Measurements from ENCODE around the gene PBRM1. TPM values are rescaled to one million over a fixed set of nuclear protein-coding genes. Genes with fewer than 3 reads are reported as not detected.

PBRM1 gene
- total and polyA plus RNA-seq, 2 of the 13 experiments (the other 11 are each of a cell fraction or from before 2014, with no cell fraction given): 10.9 to 33.2 TPM

GRCh38 chr3:52532517-52532837 lies 153.2 kb downstream of the PBRM1 start (continued):
- TF ChIP-seq, protein P1, sequence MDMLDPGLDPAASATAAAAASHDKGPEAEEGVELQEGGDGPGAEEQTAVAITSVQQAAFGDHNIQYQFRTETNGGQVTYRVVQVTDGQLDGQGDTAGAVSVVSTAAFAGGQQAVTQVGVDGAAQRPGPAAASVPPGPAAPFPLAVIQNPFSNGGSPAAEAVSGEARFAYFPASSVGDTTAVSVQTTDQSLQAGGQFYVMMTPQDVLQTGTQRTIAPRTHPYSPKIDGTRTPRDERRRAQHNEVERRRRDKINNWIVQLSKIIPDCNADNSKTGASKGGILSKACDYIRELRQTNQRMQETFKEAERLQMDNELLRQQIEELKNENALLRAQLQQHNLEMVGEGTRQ (IDR thresholded peaks at IDR 0.05; ENCODE audit: low read depth, low read length): no peak
- TF ChIP-seq, protein P1 (CRISPR knock-in tag; IDR thresholded peaks at IDR 0.05; ENCODE audit: borderline replicate concordance): no peak
- TF ChIP-seq, protein P2, sequence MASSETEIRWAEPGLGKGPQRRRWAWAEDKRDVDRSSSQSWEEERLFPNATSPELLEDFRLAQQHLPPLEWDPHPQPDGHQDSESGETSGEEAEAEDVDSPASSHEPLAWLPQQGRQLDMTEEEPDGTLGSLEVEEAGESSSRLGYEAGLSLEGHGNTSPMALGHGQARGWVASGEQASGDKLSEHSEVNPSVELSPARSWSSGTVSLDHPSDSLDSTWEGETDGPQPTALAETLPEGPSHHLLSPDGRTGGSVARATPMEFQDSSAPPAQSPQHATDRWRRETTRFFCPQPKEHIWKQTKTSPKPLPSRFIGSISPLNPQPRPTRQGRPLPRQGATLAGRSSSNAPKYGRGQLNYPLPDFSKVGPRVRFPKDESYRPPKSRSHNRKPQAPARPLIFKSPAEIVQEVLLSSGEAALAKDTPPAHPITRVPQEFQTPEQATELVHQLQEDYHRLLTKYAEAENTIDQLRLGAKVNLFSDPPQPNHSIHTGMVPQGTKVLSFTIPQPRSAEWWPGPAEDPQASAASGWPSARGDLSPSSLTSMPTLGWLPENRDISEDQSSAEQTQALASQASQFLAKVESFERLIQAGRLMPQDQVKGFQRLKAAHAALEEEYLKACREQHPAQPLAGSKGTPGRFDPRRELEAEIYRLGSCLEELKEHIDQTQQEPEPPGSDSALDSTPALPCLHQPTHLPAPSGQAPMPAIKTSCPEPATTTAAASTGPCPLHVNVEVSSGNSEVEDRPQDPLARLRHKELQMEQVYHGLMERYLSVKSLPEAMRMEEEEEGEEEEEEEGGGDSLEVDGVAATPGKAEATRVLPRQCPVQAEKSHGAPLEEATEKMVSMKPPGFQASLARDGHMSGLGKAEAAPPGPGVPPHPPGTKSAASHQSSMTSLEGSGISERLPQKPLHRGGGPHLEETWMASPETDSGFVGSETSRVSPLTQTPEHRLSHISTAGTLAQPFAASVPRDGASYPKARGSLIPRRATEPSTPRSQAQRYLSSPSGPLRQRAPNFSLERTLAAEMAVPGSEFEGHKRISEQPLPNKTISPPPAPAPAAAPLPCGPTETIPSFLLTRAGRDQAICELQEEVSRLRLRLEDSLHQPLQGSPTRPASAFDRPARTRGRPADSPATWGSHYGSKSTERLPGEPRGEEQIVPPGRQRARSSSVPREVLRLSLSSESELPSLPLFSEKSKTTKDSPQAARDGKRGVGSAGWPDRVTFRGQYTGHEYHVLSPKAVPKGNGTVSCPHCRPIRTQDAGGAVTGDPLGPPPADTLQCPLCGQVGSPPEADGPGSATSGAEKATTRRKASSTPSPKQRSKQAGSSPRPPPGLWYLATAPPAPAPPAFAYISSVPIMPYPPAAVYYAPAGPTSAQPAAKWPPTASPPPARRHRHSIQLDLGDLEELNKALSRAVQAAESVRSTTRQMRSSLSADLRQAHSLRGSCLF (CRISPR knock-in tag; IDR thresholded peaks at IDR 0.05; ENCODE audit: borderline replicate concordance): no peak
- TF ChIP-seq, protein P3, sequence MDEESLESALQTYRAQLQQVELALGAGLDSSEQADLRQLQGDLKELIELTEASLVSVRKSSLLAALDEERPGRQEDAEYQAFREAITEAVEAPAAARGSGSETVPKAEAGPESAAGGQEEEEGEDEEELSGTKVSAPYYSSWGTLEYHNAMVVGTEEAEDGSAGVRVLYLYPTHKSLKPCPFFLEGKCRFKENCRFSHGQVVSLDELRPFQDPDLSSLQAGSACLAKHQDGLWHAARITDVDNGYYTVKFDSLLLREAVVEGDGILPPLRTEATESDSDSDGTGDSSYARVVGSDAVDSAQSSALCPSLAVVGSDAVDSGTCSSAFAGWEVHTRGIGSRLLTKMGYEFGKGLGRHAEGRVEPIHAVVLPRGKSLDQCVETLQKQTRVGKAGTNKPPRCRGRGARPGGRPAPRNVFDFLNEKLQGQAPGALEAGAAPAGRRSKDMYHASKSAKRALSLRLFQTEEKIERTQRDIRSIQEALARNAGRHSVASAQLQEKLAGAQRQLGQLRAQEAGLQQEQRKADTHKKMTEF (CRISPR knock-in tag; IDR thresholded peaks at IDR 0.05): peak; percentile 50; the same call in 1 of the 2 replicates
- TF ChIP-seq TFDP2 (CRISPR knock-in tag; IDR thresholded peaks at IDR 0.05) (no peak), NR2F2 (IDR thresholded peaks at IDR 0.05; ENCODE audit: borderline replicate concordance, low read depth) (peak; percentile 16; the same call in 1 of the 2 replicates), ZFX (CRISPR knock-in tag; IDR thresholded peaks at IDR 0.05; ENCODE audit: low read depth) (peak; percentile 33; the same call in 1 of the 2 replicates), ZNF292 (CRISPR knock-in tag; IDR thresholded peaks at IDR 0.05; ENCODE audit: borderline replicate concordance, low read depth) (no peak), GABPA (IDR thresholded peaks at IDR 0.05; ENCODE audit: low read depth, low read length) (no peak), GABPA (CRISPR knock-in tag; IDR thresholded peaks at IDR 0.05; ENCODE audit: low read depth) (peak; percentile 67), CREM (IDR thresholded peaks at IDR 0.05) (peak; percentile 57), CREM (CRISPR knock-in tag; IDR thresholded peaks at IDR 0.05) (no peak), ZNF326 (CRISPR knock-in tag; IDR thresholded peaks at IDR 0.05; ENCODE audit: borderline replicate concordance) (0 out of 2 replicates have a peak, but pooled peaks have one; percentile 28), ZNF552 (CRISPR knock-in tag; IDR thresholded peaks at IDR 0.05; ENCODE audit: borderline replicate concordance) (0 out of 2 replicates have a peak, but pooled peaks have one; percentile 7), PHF8 (CRISPR knock-in tag; IDR thresholded peaks at IDR 0.05) (no peak), SAP130 (CRISPR knock-in tag; IDR thresholded peaks at IDR 0.05; ENCODE audit: low read depth) (peak; percentile 67; the same call in 1 of the 2 replicates)
- TF ChIP-seq, protein P4, sequence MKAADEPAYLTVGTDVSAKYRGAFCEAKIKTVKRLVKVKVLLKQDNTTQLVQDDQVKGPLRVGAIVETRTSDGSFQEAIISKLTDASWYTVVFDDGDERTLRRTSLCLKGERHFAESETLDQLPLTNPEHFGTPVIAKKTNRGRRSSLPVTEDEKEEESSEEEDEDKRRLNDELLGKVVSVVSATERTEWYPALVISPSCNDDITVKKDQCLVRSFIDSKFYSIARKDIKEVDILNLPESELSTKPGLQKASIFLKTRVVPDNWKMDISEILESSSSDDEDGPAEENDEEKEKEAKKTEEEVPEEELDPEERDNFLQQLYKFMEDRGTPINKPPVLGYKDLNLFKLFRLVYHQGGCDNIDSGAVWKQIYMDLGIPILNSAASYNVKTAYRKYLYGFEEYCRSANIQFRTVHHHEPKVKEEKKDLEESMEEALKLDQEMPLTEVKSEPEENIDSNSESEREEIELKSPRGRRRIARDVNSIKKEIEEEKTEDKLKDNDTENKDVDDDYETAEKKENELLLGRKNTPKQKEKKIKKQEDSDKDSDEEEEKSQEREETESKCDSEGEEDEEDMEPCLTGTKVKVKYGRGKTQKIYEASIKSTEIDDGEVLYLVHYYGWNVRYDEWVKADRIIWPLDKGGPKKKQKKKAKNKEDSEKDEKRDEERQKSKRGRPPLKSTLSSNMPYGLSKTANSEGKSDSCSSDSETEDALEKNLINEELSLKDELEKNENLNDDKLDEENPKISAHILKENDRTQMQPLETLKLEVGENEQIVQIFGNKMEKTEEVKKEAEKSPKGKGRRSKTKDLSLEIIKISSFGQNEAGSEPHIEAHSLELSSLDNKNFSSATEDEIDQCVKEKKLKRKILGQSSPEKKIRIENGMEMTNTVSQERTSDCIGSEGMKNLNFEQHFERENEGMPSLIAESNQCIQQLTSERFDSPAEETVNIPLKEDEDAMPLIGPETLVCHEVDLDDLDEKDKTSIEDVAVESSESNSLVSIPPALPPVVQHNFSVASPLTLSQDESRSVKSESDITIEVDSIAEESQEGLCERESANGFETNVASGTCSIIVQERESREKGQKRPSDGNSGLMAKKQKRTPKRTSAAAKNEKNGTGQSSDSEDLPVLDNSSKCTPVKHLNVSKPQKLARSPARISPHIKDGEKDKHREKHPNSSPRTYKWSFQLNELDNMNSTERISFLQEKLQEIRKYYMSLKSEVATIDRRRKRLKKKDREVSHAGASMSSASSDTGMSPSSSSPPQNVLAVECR (CRISPR knock-in tag; IDR thresholded peaks at IDR 0.05; ENCODE audit: borderline replicate concordance): peak; percentile 27; the same call in 1 of the 2 replicates
